ENCODE results near the gene EPB42.
A peak's percentile ranks its signal among the peaks of the same experiment; 100 is the strongest.
"Not testable (repeated sequence)": the region's sequence is repeated elsewhere in the genome, so short reads cannot be mapped to it uniquely, and the experiment has no call there.

Gene EPB42

DNA sequence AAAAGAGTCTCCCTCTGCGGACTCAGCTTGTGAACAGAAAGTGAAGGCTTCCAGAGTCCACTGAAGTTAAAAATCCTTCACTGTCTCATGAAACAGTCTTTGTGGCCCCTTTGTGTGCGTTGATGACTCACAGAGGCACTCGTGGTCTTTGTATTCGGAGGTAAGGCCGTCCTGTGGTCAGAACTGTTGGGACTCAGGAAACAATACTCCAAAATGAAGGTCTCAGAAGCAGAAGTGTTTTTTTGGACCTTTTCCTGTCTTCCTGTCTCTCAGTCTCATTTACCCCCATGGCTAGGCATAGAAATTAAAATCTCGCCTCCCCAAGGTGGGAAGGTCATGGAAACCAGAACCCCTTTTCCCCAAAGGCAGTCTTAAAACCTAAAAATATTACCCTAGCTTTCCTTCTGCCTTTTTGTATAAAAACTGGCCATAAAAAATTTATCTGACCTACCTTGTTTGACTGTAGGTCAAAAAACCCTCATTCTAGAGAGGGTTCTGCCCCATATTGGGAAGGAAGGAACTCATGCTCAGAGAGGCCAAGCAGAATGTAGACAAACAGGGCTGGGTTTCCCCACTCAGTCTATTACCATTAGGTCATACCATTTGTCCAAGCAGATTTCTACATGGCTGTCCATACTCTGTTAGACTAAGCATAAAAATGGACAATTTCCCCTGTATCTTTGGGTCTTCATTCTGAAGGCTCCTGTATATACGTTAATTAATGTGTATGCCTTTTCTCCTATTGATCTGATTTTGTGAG is 19.1 kb upstream of the EPB42 start:
- FAIRE-seq (no peak), DNase-seq (ENCODE audit: insufficient read length) (no peak)
- no peak for TF ChIP-seq POLR2AphosphoS5 (IDR thresholded peaks at IDR 0.05; ENCODE audit: low read depth, low read length)

DNA sequence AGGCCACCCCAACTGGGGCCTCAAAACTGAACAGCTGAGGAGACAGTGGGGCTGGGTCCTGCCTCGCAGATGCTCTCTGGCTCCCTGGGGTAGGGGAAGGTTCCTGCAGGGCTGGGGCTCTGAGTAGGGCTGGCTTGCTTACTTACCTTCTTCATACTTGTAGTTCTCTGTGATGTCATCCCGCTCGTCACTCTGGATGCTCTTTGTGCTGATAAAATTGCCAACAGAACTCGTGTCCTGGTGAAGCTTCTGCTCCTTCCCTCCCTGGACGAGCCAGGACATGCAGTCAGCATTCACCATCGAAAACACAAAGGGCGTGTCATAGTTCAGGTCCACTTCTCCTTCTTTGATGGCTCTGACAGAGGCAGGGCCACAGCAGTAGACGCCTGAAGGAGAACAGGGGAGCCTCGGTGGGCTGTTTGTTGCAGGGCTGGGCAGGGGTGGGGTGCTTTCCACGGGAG is 17.9 kb upstream of the EPB42 start:
- no peak for TF ChIP-seq POLR2AphosphoS5 (IDR thresholded peaks at IDR 0.05; ENCODE audit: low read depth, low read length)
- TF ChIP-seq TAF1 (IDR thresholded peaks at IDR 0.05; ENCODE audit: borderline replicate concordance, low read depth, low read length): no peak
- TF ChIP-seq POLR2A (IDR thresholded peaks at IDR 0.05; ENCODE audit: low read depth, low read length): no peak
- DNase-seq (ENCODE audit: insufficient read length) (no peak), FAIRE-seq (no peak)

DNA sequence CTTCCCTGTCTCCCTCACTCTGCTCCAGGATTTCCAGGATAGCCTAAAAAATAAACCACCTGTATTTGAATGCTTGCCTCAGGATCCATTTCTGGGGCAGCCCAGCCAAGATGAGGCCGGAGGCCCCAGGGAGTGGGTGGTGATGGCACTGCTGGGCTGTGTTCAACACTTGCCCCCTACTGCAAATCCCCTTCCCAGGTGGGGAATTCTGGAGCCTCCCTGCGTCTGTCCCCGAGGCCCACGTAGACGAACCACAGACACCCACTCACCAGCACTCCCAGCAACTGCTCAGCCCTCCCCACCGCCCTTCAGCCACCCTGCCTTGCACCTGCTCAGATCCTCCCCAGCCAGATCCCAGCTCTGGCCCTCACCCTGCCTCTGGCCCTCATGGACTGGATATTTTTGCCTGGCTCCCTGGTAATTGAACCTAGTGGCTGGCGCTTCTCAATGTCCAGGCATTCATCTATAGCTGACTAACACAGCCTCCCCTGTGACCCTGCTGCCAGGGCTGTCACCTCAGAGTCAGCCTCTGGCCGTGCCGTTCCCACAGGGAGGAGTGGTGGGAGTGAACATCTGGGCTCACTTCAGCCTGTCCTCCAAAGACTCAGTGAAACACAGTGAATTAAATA is 17.1 kb upstream of the EPB42 start:
- DNase-seq (ENCODE audit: insufficient read length) (no peak), FAIRE-seq (no peak)
- no peak for TF ChIP-seq POLR2AphosphoS5 (IDR thresholded peaks at IDR 0.05; ENCODE audit: low read depth, low read length)
- no peak for TF ChIP-seq TAF1 (IDR thresholded peaks at IDR 0.05; ENCODE audit: borderline replicate concordance, low read depth, low read length)
- no peak for TF ChIP-seq POLR2A (IDR thresholded peaks at IDR 0.05; ENCODE audit: low read depth, low read length)

DNA sequence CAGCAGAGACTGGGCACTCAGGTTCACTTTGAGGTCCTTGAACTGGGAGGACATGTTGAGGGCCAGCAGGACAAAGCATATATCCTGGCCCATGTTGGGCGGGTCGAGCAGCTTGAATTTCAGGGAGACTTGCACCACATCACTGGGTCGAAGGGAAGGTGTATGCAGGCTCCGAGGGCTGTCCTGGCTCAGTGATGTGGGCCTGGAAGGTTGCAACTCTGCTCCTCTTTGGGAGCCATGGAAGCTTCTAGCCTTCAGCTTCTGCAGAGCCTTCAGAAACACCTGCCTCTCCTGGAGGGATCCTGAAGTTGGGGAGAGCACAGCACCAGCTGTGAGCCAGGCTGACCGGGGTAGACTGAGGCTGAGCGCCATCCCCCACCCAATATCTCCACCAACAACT is 14.7 kb upstream of the EPB42 start:
- no peak for FAIRE-seq
- DNase-seq (ENCODE audit: insufficient read length): no peak
- TF ChIP-seq POLR2AphosphoS5 (IDR thresholded peaks at IDR 0.05; ENCODE audit: low read depth, low read length): no peak

DNA sequence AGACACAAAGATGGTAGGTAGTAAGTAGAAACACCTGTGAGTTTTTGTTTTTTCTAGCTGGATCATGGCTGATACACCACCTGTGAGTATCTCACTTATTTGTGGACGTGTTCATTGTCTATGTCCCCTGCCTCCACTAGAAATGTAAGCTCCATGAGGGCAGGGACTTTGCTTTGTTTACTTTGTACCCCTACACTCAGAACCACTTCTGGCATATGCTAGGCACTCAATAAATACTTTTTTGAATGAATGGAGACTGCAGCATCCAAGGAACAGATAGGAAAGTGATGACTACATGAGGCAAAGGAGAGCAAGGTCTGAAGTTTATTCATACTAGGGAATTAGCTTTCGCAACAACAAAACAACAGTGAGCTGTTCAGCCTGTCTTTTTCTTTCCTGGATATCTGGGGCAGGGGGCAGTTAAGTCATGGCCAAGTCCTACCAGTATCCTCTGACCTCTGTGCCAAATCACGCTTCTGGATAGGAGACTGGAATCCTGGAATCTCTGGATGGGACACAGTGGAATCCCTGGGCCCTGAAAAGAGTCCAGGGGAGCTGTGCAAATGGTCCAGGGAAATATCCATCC is 11.6 kb upstream of the EPB42 start:
- TF ChIP-seq TAF1 (IDR thresholded peaks at IDR 0.05; ENCODE audit: borderline replicate concordance, low read depth, low read length) (no peak), POLR2A (IDR thresholded peaks at IDR 0.05; ENCODE audit: low read depth, low read length) (no peak), POLR2AphosphoS5 (IDR thresholded peaks at IDR 0.05; ENCODE audit: low read depth, low read length) (no peak)
- FAIRE-seq (no peak), DNase-seq (ENCODE audit: insufficient read length) (no peak)

DNA sequence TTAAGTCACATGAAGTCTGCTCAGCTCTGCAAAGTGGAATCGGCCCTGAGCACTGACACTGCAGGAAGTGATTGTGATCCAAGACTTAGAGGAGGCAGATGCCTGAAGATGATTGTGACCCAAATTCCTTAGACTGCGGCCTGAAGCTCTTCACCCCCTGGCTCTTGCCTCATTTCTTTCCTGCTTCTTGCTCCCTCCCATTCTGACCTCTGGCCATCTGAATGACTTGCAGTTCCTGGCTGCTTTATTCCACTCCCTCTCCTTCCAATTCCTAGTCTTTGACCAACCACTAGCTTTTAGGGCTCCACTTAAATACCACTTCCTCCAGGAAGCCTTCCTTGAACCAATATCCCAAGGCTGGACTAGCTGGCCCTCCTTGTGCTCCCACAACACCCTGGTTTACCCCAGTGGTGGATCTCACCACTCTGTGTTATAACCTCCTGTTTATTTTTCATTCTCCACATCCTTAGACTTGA is 9.9 kb upstream of the EPB42 start:
- FAIRE-seq (no peak), DNase-seq (ENCODE audit: insufficient read length) (no peak)
- TF ChIP-seq TAF1 (IDR thresholded peaks at IDR 0.05; ENCODE audit: borderline replicate concordance, low read depth, low read length): no peak
- no peak for TF ChIP-seq POLR2A (IDR thresholded peaks at IDR 0.05; ENCODE audit: low read depth, low read length)
- no peak for TF ChIP-seq POLR2AphosphoS5 (IDR thresholded peaks at IDR 0.05; ENCODE audit: low read depth, low read length)

DNA sequence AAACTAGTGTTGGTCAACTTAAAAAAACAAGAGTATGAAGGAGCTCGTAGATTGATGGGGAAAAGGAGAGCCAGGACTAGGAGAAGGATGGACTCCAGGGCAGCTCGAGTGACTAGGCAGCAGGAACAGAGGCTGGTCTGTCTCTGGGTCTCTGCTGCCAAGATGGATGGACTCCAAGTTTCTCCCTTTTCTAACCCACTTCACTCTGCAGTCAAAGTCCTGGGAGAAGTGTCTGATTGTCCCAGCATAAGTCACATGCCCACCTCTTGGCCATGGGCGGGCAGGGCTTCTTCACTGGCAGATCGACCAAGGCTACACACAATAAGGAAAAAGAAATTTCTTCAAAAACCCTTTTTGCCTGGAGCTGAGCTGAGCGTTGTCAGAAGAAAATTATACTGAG is 9.2 kb upstream of the EPB42 start:
- no peak for FAIRE-seq
- DNase-seq (ENCODE audit: insufficient read length): no peak
- TF ChIP-seq TAF1 (IDR thresholded peaks at IDR 0.05; ENCODE audit: borderline replicate concordance, low read depth, low read length) (no peak), POLR2A (IDR thresholded peaks at IDR 0.05; ENCODE audit: low read depth, low read length) (no peak), POLR2AphosphoS5 (IDR thresholded peaks at IDR 0.05; ENCODE audit: low read depth, low read length) (no peak)

DNA sequence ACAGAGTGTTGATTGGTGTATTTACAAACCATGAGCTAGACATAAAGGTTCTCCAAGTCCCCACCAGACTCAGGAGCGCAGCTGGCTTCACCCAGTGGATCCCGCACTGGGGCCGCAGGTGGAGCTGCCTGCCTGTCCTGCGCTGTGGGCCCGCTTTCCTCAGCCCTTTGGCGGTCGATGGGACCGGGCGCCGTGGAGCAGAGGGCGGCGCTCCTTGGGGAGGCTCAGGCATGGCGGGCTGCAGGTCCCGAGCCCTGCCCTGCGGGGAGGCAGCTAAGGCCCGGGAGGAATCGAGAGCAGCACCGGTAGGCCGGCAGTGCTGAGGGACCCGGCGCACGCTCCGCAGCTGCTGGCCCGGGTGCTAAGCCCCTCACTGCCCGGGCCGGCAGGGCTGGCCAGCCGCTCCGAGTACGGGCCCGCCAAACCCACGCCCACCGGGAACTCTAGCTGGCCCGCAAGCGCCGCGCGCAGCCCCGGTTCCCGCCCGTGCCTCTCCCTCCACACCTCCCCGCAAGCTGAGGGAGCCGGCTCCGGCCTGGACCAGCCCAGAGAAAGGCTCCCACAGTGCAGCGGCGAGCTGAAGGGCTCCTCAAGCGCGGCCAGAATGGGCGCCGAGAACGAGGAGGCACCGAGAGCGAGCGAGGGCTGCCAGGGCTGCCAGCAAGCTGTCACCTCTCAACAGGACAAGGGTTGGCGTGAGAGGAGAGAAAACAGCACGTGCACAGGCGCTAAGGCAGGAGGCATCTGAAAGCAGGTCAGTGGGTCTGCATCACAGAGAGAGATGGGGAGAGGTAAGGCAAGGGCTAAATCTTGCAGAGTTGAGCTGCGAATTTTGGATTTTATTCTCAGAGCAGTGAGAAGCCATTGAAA is 5.9 kb upstream of the EPB42 start:
- no peak for DNase-seq (ENCODE audit: insufficient read length)
- TF ChIP-seq TAF1 (IDR thresholded peaks at IDR 0.05; ENCODE audit: borderline replicate concordance, low read depth, low read length): no peak
- no peak for TF ChIP-seq POLR2A (IDR thresholded peaks at IDR 0.05; ENCODE audit: low read depth, low read length)
- TF ChIP-seq POLR2AphosphoS5 (IDR thresholded peaks at IDR 0.05; ENCODE audit: low read depth, low read length): no peak
- FAIRE-seq: no peak

DNA sequence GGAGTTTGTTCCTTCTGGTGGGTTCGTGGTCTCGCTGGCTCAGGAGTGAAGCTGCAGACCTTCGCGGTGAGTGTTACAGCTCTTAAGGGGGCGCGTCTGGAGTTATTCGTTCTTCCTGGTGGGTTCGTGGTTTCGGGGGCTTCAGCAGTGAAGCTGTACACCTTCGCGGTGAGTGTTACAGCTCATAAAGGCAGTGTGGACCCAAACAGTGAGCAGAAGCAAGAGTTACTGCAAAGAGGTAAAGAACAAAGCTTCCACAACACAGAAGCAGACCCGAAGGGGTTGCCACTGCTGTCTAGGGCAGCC is 5.1 kb upstream of the EPB42 start:
- not testable (repeated sequence) for DNase-seq (ENCODE audit: insufficient read length); FAIRE-seq

DNA sequence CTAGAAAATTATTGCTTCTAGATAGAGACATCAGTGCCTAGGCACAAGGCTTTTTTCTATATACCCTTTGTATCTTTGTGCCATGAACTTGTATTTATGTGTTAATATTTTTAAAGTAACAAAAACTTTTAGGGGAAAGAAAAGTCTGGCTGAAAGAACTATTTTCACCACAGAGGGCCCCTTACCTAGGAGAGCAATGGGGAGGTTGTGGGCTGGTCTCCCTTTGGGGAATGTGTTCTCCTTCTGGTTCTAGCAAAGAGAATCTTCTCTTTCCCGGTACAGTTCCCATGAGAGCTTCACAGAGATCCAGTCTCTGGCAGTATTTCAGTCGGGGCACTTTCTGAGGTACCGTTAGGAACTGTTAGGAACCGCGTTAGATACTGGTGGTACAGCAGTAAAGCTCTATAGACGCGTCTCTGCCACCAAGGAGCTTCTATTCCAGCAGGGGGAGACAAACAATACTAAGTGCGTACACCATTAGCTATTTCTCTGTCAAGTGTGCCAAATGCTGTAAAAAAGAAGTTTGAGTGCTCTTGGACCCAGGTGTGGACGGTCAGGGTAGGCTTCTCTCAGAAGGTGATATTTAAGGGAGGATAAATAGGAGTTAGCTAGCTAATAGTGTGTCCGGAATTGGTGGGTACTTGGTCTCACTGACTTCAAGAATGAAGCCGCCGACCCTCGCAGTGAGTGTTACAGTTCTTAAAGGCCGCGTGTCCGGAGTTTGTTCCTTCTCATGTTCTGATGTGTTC is 4.6 kb upstream of the EPB42 start:
- DNase-seq (ENCODE audit: insufficient read length) (peak; percentile 47), FAIRE-seq (peak; percentile 92)
- no peak for TF ChIP-seq TAF1 (IDR thresholded peaks at IDR 0.05; ENCODE audit: borderline replicate concordance, low read depth, low read length)
- TF ChIP-seq POLR2A (IDR thresholded peaks at IDR 0.05; ENCODE audit: low read depth, low read length): no peak
- TF ChIP-seq POLR2AphosphoS5 (IDR thresholded peaks at IDR 0.05; ENCODE audit: low read depth, low read length): no peak

DNA sequence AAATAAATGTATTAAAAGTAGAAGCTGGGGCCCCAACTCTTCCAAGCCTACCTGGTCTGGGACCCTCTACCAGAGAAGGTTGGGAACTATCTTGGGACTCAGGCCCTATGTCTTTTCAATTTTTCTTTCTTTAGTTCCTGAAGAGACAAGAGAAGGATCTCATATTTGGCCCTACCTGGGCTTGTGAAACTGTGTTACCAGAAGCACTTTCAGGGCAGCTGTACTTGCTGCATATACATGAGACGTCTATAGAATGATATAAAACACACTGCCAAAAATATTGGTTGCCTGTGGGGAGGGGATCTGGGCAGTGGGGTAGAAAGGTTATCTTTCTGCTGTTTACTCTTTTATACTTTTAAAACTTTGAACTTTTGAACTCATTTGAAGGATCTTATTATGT is 604 bp upstream of the EPB42 start:
- TF ChIP-seq POLR2AphosphoS5 (IDR thresholded peaks at IDR 0.05; ENCODE audit: low read depth, low read length) (no peak), POLR2A (IDR thresholded peaks at IDR 0.05; ENCODE audit: low read depth, low read length) (no peak), TAF1 (IDR thresholded peaks at IDR 0.05; ENCODE audit: borderline replicate concordance, low read depth, low read length) (no peak)
- DNase-seq (ENCODE audit: insufficient read length) (no peak), FAIRE-seq (no peak)

Measured in GM12892 (cell line).